ENCODE results near the gene RAB1A. TPM values are rescaled to one million over a fixed set of nuclear protein-coding genes. Genes with fewer than 3 reads are reported as not detected.
"Not testable (repeated sequence)": the region's sequence is repeated elsewhere in the genome, so short reads cannot be mapped to it uniquely, and the experiment has no call there.

Gene RAB1A
- total and polyA plus RNA-seq, 2 donors (not counting 1 experiment from before 2014, with no cell fraction given), result 26.6 to 42.2 TPM

GRCh38 chr2:65133626-65134025 lies 3.7 kb upstream of the RAB1A start:
- POLR2A ChIA-PET, result interaction anchor here (0.8 kb wide), 1 partner anchor 11 kb away, joined by 5 read pairs; no protein-coding TSS in a partner anchor

GRCh38 chr2:65132930-65133329 lies 3.0 kb upstream of the RAB1A start:
- POLR2A ChIA-PET, result interaction anchor here (0.8 kb wide), 1 partner anchor 10 kb away, joined by 5 read pairs; no protein-coding TSS in a partner anchor
- CTCF ChIA-PET, result interaction anchor here (0.5 kb wide), 1 partner anchor 115 kb away, joined by 3 read pairs; no protein-coding TSS in a partner anchor
- WGBS (ENCODE audit: insufficient coverage), result 93% methylated on average over 14 of the region's 15 CpGs
- peaks cover 24% of the 10 kb centered on the region for H3K4me1 Mint-ChIP-seq
- not testable (repeated sequence) for H3K9me3 Mint-ChIP-seq (ENCODE audit: insufficient read depth); H3K9ac ChIP-seq (ENCODE audit: low read length); H3K27ac ChIP-seq (ENCODE audit: low read length in 2 of 2); H3K4me3 ChIP-seq (ENCODE audit: control extremely low read depth in 1 of 5, extremely low read depth in 1 of 5, insufficient read depth in 1 of 5, low read depth in 2 of 5, low read length in 4 of 5); H3K4me3 Mint-ChIP-seq; H3K9me3 ChIP-seq (ENCODE audit: control extremely low read depth in 1 of 3, control insufficient read depth in 2 of 3, insufficient read depth in 1 of 3, low read length in 2 of 3); ATAC-seq (ENCODE audit: low read depth); H3K27ac Mint-ChIP-seq; H3K36me3 ChIP-seq (replicated peaks in 1 of 2; ENCODE audit: control extremely low read depth in 1 of 2, control insufficient read depth in 1 of 2, extremely low read depth in 1 of 2, insufficient read depth in 2 of 2, low read length in 1 of 2); DNase-seq; H3K4me2 ChIP-seq (replicated peaks; ENCODE audit: low read depth, low read length, poor library complexity, severe bottlenecking); H3K27me3 ChIP-seq (replicated peaks in 1 of 4; ENCODE audit: control extremely low read depth in 1 of 4, control insufficient read depth in 3 of 4, insufficient read depth in 4 of 4, low read length in 3 of 4); H2AFZ ChIP-seq (ENCODE audit: insufficient read depth, low read depth, low read length, poor library complexity, severe bottlenecking); H3K27me3 Mint-ChIP-seq
- Histone ChIP-seq H3K4me1 (ENCODE audit: control insufficient read depth in 2 of 2, insufficient read depth in 2 of 2, low read length in 2 of 2) (peaks cover 15% of the 10 kb centered on the region in 2 donors), H4K20me1 (ENCODE audit: control insufficient read depth, insufficient read depth, low read length, poor library complexity, severe bottlenecking) (peaks cover 16% of the 10 kb centered on the region), H3K79me2 (ENCODE audit: control insufficient read depth, insufficient read depth, low read length) (peaks cover 26% of the 10 kb centered on the region)
- intact Hi-C loops (cut with micrococcal nuclease), result loop anchor here (5.0 kb wide), 1 partner anchor 201 kb away; no protein-coding TSS in a partner anchor

More at GRCh38 chr2:65133626-65134025, 3.7 kb upstream of the RAB1A start:
- DNase-seq (no peak), ATAC-seq (ENCODE audit: low read depth) (no peak)
- H3K27ac Mint-ChIP-seq, result no peak overlapping the region
- no peak overlapping the region for H3K4me3 Mint-ChIP-seq
- no peaks in the 10 kb centered on the region for H3K27me3 Mint-ChIP-seq
- Histone ChIP-seq H4K20me1 (ENCODE audit: control insufficient read depth, insufficient read depth, low read length, poor library complexity, severe bottlenecking) (peaks cover 11% of the 10 kb centered on the region), H3K27ac (ENCODE audit: low read length in 2 of 2) (no peak overlapping the region), H2AFZ (ENCODE audit: insufficient read depth, low read depth, low read length, poor library complexity, severe bottlenecking) (no peak overlapping the region), H3K9ac (ENCODE audit: low read length) (no peak overlapping the region), H3K79me2 (ENCODE audit: control insufficient read depth, insufficient read depth, low read length) (peaks cover 19% of the 10 kb centered on the region), H3K4me1 (ENCODE audit: control insufficient read depth in 2 of 2, insufficient read depth in 2 of 2, low read length in 2 of 2) (peaks cover 8 to 10% of the 10 kb centered on the region in 2 donors), H3K4me3 (ENCODE audit: control extremely low read depth in 1 of 5, extremely low read depth in 1 of 5, insufficient read depth in 1 of 5, low read depth in 2 of 5, low read length in 4 of 5) (no peak overlapping the region), H3K27me3 (replicated peaks in 1 of 4; ENCODE audit: control extremely low read depth in 1 of 4, control insufficient read depth in 3 of 4, insufficient read depth in 4 of 4, low read length in 3 of 4) (no peaks in the 10 kb centered on the region), H3K9me3 (ENCODE audit: control extremely low read depth in 1 of 3, control insufficient read depth in 2 of 3, insufficient read depth in 1 of 3, low read length in 2 of 3) (no peaks in the 10 kb centered on the region), H3K4me2 (replicated peaks; ENCODE audit: low read depth, low read length, poor library complexity, severe bottlenecking) (no peak overlapping the region), H3K36me3 (replicated peaks in 1 of 2; ENCODE audit: control extremely low read depth in 1 of 2, control insufficient read depth in 1 of 2, extremely low read depth in 1 of 2, insufficient read depth in 2 of 2, low read length in 1 of 2) (no peaks in the 10 kb centered on the region)
- H3K4me1 Mint-ChIP-seq, result peaks cover 19% of the 10 kb centered on the region
- no peak for TF ChIP-seq EZH2 (IDR thresholded peaks at IDR 0.05; ENCODE audit: borderline replicate concordance, insufficient read depth, low read depth, low read length, poor library complexity, severe bottlenecking)
- TF ChIP-seq, protein P1, sequence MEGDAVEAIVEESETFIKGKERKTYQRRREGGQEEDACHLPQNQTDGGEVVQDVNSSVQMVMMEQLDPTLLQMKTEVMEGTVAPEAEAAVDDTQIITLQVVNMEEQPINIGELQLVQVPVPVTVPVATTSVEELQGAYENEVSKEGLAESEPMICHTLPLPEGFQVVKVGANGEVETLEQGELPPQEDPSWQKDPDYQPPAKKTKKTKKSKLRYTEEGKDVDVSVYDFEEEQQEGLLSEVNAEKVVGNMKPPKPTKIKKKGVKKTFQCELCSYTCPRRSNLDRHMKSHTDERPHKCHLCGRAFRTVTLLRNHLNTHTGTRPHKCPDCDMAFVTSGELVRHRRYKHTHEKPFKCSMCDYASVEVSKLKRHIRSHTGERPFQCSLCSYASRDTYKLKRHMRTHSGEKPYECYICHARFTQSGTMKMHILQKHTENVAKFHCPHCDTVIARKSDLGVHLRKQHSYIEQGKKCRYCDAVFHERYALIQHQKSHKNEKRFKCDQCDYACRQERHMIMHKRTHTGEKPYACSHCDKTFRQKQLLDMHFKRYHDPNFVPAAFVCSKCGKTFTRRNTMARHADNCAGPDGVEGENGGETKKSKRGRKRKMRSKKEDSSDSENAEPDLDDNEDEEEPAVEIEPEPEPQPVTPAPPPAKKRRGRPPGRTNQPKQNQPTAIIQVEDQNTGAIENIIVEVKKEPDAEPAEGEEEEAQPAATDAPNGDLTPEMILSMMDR (IDR thresholded peaks at IDR 0.05), result no peak
- CTCF ChIA-PET, result interaction anchor here (0.8 to 1.1 kb wide), 3 partner anchors 27 to 217 kb away, joined by 3 to 5 read pairs (median 4); no protein-coding TSS in a partner anchor
- WGBS (ENCODE audit: insufficient coverage), result 100% methylated on average over 1 of the region's 4 CpGs
- intact Hi-C loops (cut with micrococcal nuclease), result loop anchor here (5.0 kb wide), 1 partner anchor 201 kb away; no protein-coding TSS in a partner anchor
- H3K9me3 Mint-ChIP-seq (ENCODE audit: insufficient read depth), result no peaks in the 10 kb centered on the region
